ENCODE results near the gene CSRNP2. TPM values are rescaled to one million over a fixed set of nuclear protein-coding genes. Genes with fewer than 3 reads are reported as not detected.

CSRNP2 gene
- total RNA-seq, 2 donors from 2014 or later = 17.1 to 19.4 TPM

DNA sequence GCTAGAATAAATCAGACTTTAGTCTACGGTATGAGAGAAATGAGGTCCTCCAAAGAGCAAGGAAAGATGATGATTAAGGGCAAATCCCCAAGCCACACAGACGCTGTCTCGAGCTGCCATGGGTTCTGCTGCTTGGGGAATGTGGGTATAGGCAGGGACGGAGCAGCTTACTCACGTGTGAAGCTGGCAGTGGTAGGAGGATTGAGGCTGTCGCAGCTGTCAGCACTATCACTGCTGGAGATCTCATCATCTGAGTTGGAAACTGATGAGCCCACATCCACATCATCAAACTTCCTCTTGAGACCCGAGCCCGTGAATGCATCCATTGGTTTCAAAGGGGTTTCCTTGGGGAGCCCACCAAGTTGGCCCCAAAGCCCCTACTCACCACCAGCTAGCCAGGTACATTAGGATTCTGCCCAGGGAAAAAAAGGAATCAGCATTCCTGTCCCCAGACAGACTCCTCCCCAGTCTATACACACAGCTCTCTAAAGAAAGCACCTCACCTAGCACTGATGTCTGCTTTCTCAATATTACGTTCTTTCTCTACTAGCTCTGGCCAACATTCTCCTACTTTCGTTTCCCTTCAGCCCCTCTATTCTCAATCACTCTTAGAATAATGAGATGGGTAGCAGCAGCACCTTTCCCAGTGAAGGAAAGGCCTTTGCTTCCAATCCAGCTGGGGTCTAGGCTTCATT is 7.0 kb downstream of the CSRNP2 start:
- Histone ChIP-seq H3K27ac (no peak overlapping the region), H3K4me3 (no peak overlapping the region), H3K27me3 (no peaks in the 10 kb centered on the region), H3K4me1 (peaks cover 0 to 41% of the 10 kb centered on the region in 2 donors), H3K9me3 (no peaks in the 10 kb centered on the region), H3K36me3 (peaks cover 25% of the 10 kb centered on the region)
- TF ChIP-seq, protein P1, sequence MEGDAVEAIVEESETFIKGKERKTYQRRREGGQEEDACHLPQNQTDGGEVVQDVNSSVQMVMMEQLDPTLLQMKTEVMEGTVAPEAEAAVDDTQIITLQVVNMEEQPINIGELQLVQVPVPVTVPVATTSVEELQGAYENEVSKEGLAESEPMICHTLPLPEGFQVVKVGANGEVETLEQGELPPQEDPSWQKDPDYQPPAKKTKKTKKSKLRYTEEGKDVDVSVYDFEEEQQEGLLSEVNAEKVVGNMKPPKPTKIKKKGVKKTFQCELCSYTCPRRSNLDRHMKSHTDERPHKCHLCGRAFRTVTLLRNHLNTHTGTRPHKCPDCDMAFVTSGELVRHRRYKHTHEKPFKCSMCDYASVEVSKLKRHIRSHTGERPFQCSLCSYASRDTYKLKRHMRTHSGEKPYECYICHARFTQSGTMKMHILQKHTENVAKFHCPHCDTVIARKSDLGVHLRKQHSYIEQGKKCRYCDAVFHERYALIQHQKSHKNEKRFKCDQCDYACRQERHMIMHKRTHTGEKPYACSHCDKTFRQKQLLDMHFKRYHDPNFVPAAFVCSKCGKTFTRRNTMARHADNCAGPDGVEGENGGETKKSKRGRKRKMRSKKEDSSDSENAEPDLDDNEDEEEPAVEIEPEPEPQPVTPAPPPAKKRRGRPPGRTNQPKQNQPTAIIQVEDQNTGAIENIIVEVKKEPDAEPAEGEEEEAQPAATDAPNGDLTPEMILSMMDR (IDR thresholded peaks at IDR 0.05) = no peak
- DNase-seq (ENCODE audit: low spot score) = no peak

DNA sequence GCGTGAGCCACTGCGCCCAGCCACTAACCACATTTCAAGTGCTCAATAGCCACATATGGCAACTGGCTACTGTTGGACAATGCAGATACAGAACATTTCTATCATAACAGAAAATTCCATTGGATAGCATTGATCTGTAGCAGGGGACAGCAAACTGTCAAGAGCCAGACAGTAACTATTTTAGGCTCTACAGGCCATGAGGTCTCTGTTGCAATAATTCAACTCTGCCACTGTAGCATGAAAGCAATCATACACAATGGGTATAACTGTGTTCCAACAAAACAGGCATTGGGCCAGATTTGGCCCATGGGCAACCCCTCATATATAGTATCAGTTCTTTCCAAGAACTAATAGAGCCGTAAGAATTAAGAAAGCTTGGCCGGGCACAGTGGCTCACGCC is 8.0 kb downstream of the CSRNP2 start:
- peaks cover 0 to 36% of the 10 kb centered on the region in 2 donors for H3K4me1 ChIP-seq
- H3K27ac ChIP-seq = no peak overlapping the region
- H3K36me3 ChIP-seq = peaks cover 34% of the 10 kb centered on the region
- TF ChIP-seq, protein P1 (IDR thresholded peaks at IDR 0.05) = no peak
- H3K4me3 ChIP-seq = no peak overlapping the region
- no peaks in the 10 kb centered on the region for H3K9me3 ChIP-seq
- no peaks in the 10 kb centered on the region for H3K27me3 ChIP-seq
- no peak for DNase-seq (ENCODE audit: low spot score)

DNA sequence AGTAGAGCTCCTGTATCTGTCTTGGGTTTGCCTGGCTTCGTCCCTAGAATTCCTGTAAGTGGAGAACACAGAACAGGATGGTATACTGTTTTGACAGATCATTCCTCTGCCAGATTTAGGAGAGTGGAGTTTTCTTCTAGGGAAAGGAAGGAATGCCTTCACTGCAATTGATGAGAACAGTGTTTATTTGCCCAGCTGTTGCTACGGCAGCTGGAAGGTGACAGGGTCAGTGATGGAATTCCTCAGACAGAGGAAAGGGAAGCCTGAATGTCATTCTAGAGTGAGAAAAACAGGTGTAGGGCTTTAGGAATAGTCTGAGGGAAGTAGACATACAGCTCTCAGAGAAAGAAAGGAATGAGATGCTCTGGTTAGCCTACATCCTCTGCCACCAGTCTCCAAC is 11.7 kb downstream of the CSRNP2 start:
- no peak overlapping the region for H3K27ac ChIP-seq
- no peaks in the 10 kb centered on the region for H3K27me3 ChIP-seq
- TF ChIP-seq, protein P1 (IDR thresholded peaks at IDR 0.05) = no peak
- H3K9me3 ChIP-seq = no peaks in the 10 kb centered on the region
- H3K4me3 ChIP-seq = no peak overlapping the region
- DNase-seq (ENCODE audit: low spot score) = no peak
- peaks cover 0 to 17% of the 10 kb centered on the region in 2 donors for H3K4me1 ChIP-seq
- H3K36me3 ChIP-seq = peaks cover 62% of the 10 kb centered on the region

DNA sequence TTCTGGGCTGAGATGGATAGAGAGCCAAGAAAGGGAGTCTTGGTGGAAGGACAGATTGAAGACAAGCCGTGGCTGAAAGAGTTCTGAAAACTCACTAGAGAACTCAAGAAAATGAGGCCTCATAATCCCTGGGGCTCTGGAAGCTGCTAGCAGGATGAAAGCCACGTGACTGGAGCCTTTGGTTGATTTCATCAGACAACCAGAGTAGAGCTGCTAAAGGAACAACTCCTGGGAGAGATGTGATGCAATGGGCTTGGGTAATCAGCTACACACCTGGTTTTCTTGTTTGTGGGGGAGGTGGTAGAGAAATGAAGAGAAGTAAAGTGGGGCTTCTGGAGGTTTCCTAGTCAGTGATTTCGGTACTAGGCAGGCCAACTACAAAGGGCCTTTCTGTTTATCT is 13.4 kb downstream of the CSRNP2 start:
- H3K4me1 ChIP-seq = peaks cover 0 to under 1% of the 10 kb centered on the region in 2 donors
- TF ChIP-seq, protein P1 (IDR thresholded peaks at IDR 0.05) = no peak
- DNase-seq (ENCODE audit: low spot score) = no peak
- no peak overlapping the region for H3K27ac ChIP-seq
- no peaks in the 10 kb centered on the region for H3K9me3 ChIP-seq
- H3K27me3 ChIP-seq = no peaks in the 10 kb centered on the region
- no peak overlapping the region for H3K4me3 ChIP-seq
- H3K36me3 ChIP-seq = peaks cover 79% of the 10 kb centered on the region

DNA sequence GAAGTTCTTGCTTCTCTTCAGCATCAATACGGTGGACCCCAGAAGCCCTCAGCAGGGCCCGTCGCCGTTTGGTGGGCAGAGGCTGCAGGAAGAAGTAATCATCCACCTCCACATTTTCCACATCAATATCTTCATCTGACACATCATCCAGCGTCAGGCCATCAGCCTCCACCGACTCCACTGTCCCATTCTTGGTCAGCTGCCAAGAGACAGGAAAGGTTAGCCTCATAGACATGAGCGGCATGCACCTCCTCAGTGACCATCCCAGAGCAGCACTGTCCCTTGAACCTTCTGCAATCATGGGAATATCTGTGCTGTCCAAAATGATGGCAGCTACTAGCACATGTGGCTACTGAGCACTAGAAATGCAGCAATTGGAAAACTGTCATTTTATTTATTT is 15.6 kb downstream of the CSRNP2 start:
- H3K36me3 ChIP-seq = peaks cover 88% of the 10 kb centered on the region
- H3K9me3 ChIP-seq = no peaks in the 10 kb centered on the region
- TF ChIP-seq, protein P1 (IDR thresholded peaks at IDR 0.05) = no peak
- no peaks in the 10 kb centered on the region for H3K27me3 ChIP-seq
- H3K4me1 ChIP-seq = no peaks in the 10 kb centered on the region
- no peak overlapping the region for H3K4me3 ChIP-seq
- no peak for DNase-seq (ENCODE audit: low spot score)
- no peak overlapping the region for H3K27ac ChIP-seq

DNA sequence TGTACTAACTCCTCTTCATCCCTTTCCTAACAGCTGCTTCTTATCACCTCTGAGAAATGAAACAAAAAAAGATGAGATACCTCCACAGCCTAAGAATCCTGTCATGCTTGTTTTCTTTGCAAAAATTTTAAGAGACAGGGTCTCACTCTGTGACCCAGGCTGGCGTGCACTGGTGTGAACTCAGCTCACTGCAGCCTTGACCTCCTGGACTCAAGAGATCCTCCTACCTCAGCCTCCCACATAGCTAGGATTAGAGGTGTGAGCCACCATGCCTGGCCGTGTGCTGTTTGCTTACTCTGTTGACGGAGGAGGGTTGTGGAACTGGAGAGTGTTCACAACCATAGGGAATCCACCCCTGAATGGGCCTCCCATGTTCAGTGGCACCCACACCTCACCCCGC is 16.2 kb downstream of the CSRNP2 start:
- TF ChIP-seq, protein P1 (IDR thresholded peaks at IDR 0.05) = no peak
- no peak overlapping the region for H3K27ac ChIP-seq
- H3K4me1 ChIP-seq = no peaks in the 10 kb centered on the region
- H3K36me3 ChIP-seq = peaks cover 89% of the 10 kb centered on the region
- no peak overlapping the region for H3K4me3 ChIP-seq
- H3K27me3 ChIP-seq = no peaks in the 10 kb centered on the region
- no peaks in the 10 kb centered on the region for H3K9me3 ChIP-seq
- DNase-seq (ENCODE audit: low spot score) = no peak

All from right atrium auricular region (tissue), 2 donors.